ENCODE measurements around the gene IQCK.

GRCh38 chr16:19704321-19705145, 13.5 kb upstream of the IQCK start:
- TF ChIP-seq EP300 (IDR thresholded peaks at IDR 0.05; ENCODE audit: borderline replicate concordance) = no peak
- no peak for TF ChIP-seq RAD21 (IDR thresholded peaks at IDR 0.05; ENCODE audit: low read depth)
- TF ChIP-seq CREB1 (IDR thresholded peaks at IDR 0.05; ENCODE audit: low read depth) = no peak
- no peak for TF ChIP-seq REST (IDR thresholded peaks at IDR 0.05; ENCODE audit: low read depth)
- TF ChIP-seq CEBPB (IDR thresholded peaks at IDR 0.05) = no peak
- TF ChIP-seq, protein P1, sequence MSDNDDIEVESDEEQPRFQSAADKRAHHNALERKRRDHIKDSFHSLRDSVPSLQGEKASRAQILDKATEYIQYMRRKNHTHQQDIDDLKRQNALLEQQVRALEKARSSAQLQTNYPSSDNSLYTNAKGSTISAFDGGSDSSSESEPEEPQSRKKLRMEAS (IDR thresholded peaks at IDR 0.05) = no peak
- TF ChIP-seq EGR1 (IDR thresholded peaks at IDR 0.05) = no peak

Measured in Ishikawa (cell line).